Activated T-helper 9 cell treated with anti-CD3 and anti-CD28 coated beads, Interleukin-2, amount 50 U/mL, for 16 hours (primary cell): ENCODE measurements around the gene C2CD4C.
"Not testable (repeated sequence)": the region's sequence is repeated elsewhere in the genome, so short reads cannot be mapped to it uniquely, and the experiment has no call there.

Experiments
- DNase-seq: peaks from one replicate; pipeline ENCODE4 v3.0.0-alpha.2; 2020; ENCODE audit warnings: low read depth

The C2CD4C gene

DNA sequence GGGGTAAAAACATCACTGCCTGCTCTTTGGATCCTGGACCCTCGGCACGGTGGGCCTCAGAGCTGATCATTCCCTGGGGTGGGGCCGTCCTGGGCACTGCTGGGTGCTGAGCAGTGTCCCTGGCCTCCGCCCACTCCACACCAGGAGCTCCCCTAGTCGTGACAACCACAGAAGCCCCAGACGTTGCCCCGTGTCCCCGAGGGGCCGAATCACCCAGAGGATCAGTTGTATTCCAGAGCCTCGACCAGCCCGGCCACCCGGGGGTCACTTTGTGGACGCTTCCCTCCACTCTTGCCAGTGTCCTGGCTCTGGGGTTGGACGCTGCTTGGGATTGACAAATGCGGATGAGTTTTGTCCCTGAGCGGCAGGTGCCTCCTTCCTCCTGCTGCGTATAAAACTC, 10.2 kb downstream of the C2CD4C start:
- no peak for DNase-seq

GRCh38 chr19:397941-398706, 10.8 kb downstream of the C2CD4C start:
- no peak for DNase-seq

- no peak for DNase-seq
Observed at GRCh38 chr19:397321-397720, 11.6 kb downstream of the C2CD4C start.

- DNase-seq: no peak
Observed at GRCh38 chr19:395467-395866, 13.5 kb downstream of the C2CD4C start.

- not testable (repeated sequence) for DNase-seq
Observed at GRCh38 chr19:394857-395256, 14.1 kb downstream of the C2CD4C start.

GRCh38 chr19:393560-393959, 15.4 kb downstream of the C2CD4C start:
- DNase-seq: not testable (repeated sequence)

GRCh38 chr19:392375-392970, 16.5 kb downstream of the C2CD4C start:
- DNase-seq: no peak

GRCh38 chr19:391726-392374, 17.1 kb downstream of the C2CD4C start:
- DNase-seq: no peak

DNA sequence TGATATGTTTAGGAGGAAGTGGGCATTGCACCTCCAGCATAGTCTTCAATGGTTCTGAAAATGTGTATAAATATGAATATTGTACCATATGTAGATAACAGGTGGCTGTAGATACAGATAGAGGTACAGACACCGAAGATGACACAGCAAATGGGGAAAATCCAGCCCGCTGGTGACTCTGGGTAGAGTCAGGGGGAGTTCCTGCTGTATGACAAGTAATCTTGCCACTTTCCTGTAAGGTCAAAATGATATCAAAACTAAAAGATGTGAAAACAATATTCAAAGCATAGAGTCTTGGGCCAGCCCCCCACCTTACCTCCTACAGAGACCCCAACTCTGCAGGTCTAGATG, 17.8 kb downstream of the C2CD4C start:
- DNase-seq: no peak

DNA sequence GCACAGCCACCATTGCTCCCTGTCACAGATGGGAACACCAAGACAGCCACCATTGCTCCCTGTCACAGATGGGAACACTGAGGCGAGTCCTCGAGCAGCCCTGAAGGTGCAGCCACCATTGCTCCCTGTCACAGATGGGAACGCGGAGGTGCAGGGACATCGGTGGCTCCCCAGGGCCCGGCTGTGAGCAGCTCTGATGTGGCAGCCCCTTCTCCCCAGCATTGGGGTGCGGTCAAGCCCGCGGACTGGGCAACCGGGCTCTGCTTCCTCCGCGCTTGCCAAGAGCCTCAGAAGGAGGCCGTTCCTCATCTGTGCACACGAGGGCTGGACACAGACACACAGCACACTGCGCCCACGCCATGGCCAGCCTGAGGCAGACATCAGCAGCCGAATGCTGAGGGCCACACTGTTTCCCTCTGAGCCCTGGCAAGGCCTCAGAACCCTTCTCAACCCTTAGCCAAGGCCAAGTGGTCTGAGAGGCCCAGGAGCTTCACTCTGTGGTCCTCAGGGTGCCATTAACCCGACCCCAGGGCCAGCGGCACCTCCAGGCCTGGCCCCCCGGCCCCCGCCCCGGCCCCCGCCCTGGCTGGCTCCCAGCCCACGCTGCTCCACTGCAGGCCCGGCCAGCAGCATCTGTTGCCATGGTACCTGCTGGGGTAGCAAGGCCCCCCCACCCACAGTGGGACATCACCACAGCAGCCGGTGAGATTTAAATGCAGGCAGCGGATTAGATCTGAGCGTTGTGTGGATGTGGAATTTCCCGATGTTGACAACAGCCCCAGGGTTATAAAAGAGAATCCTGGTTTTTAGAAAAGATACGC, 18.4 kb downstream of the C2CD4C start:
- DNase-seq: no peak

- DNase-seq: no peak
Observed at GRCh38 chr19:389935-390289, 19.0 kb downstream of the C2CD4C start.

GRCh38 chr19:389255-389934, 19.6 kb downstream of the C2CD4C start:
- DNase-seq: no peak

DNA sequence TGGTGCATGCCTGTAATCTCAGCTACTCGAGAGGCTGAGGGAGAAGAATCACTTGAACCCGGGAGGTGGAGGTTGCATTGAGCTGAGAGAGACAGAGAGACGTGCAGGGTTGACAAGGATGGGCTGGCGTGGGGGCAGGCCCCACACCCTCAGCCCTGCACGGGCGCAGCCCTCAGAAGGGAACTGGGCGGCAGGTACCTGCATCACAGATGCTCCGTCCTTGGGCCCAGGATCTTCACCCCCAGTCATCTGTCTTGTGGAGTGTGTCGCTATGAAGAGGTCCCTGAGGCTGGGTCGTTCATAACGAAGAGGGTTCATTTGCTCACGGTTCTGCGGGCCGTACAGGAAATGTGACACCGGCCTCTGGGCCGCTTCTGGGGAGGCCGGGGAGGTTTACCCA, 20.3 kb downstream of the C2CD4C start:
- DNase-seq: no peak

GRCh38 chr19:387777-388176, 21.2 kb downstream of the C2CD4C start:
- DNase-seq: no peak

GRCh38 chr19:386632-387301, 22.2 kb downstream of the C2CD4C start:
- DNase-seq: not testable (repeated sequence)

DNA sequence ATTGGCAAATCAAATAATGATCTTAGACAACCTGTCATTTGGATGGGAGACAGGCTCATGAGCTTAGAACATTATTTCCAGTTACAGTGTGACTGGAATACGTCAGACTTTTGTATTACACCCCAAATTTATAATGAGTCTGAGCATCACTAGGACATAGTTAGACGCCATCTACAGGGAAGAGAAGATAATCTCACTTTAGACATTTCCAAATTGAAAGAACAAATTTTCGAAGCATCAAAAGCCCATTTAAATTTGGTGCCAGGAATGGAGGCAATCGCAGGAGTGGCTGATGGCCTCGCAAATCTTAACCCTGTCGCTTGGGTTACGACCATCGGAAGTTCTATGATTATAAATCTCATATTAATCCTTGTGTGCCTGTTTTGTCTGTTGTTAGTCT, 22.8 kb downstream of the C2CD4C start:
- DNase-seq: not testable (repeated sequence)

DNA sequence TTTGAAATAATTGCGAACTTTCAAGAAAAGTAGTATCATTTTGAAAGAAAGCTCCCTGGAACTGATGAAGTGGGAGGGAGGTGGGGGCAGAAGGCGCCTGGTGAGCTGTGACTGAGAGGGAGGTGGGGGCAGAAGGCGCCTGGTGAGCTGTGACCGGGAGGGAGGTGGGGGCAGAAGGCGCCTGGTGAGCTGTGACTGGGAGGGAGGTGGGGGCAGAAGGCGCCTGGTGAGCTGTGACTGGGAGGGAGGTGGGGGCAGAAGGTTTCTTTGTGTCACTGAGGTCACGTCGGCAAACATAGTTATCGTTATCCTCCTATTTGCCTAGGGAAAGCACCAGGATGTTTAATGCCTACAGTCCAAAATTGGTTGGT, 24.2 kb downstream of the C2CD4C start:
- DNase-seq: no peak

GRCh38 chr19:383922-384798, 24.8 kb downstream of the C2CD4C start:
- DNase-seq: no peak

GRCh38 chr19:383040-383439, 25.9 kb downstream of the C2CD4C start:
- no peak for DNase-seq

GRCh38 chr19:382578-382977, 26.4 kb downstream of the C2CD4C start:
- peak; percentile 16 for DNase-seq

GRCh38 chr19:381901-382300, 27.0 kb downstream of the C2CD4C start:
- peak; percentile 5 for DNase-seq
